G401.6 (cell line): ENCODE measurements around the gene OSBPL6.
"Not testable (repeated sequence)": the region's sequence is repeated elsewhere in the genome, so short reads cannot be mapped to it uniquely, and the experiment has no call there.

Source experiments
- FAIRE-seq: peaks from 2 replicates; lab custom pipeline; 2012; peaks lifted over from hg19 to GRCh38; lab: Jason Lieb, UNC

The OSBPL6 gene

DNA sequence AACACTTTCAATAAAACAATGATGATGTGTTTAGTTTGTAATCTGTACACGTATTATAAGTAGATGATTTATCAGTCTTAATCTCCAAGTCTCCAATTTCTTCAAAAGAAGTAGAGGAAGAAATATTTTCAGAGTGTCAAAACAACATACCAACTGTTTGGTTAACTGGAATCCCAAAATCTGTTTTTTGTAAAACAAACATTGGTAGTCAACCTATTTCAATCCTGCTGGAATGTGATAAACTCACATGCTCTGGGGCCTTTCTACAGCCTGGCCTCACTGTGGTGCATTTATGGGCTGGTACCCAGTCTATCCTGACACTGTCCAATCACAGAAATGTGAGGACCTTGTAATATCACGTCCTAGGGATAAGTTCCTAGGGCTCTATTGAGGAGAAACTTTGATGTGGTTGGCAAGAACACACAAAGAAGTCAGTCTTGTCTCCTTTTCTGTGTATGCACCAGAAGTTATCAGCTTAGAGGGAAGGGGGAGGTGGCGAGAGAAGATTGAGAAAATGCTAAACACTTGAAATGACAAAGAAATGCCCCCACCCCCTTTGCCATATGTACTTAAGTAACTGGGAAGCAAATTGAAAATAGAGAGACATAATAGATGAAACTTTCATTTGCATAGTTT lies 209.5 kb downstream of the OSBPL6 start:
- FAIRE-seq = no peak

DNA sequence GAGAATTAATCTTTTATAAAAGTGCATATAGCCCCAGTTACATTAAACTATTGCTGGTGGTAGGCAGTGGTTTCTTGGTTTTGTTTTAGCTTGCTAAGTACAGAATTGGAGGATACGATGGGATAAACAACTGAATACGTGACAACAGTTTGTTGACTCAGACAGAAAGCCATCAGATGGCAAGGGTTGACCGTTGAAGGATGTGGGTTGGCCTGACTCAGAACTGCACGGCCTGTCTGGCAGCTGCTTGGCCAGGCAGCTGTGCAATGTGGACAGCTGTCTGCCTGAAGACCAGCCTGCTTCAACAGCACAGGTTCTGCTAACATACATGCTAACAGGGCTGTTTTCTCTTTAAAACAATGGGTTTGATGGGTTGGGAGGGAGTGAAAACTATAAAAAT lies 210.1 kb downstream of the OSBPL6 start:
- FAIRE-seq = no peak

DNA sequence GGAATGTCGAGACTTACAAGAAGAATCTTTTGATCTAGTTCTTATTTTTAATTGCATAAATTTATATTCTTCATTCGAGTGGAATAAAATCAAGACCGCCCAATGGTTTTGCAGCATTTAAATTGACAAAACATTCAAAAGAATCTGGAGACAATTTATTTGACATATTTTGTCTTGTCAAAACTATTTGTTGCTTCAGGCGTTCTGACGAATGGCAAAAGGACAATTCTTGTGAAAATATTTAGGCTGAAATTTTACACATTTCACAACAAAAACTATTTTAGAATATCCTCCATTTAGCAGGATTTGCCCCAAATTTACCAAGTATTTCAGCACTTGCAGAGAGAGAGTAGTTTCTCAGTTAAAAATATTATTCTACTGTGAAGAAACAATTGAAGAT lies 214.9 kb downstream of the OSBPL6 start:
- FAIRE-seq = no peak

DNA sequence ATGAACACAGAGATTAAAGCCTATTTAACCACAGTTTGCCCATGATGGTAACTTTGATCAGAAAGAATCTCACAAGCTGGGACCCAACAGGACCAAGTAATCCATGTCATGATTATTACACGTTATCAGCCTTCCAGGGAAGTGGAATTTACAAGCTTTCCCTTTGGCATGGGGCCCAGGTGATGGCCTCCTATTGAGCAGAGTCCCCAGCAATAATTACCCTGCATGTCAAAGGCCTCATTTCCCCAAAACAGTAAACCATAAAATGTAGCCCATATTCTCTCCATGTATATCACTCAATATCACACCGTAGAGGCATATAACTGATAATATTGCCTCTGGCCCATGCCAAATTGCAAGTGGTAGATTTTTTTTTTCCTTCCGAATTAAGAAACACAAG lies 217.7 kb downstream of the OSBPL6 start:
- FAIRE-seq = no peak

DNA sequence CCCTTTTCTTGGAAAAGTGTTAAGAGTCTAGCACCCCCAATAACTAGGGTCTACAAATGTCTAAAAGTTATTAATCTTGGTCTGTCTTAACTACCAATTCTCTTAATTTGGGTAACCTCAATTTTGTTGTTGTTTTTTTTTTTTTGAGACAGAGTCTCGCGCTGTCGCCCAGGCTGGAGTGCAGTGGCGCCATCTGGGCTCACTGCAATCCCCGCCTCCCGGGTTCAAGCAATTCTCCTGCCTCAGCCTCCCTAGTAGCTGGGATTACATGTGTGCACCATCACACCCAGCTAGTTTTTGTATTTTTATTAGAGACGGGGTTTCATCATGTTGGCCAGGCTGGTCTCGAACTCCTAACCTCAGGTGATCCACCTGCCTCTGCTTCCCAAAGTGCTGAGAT lies 218.1 kb downstream of the OSBPL6 start:
- not testable (repeated sequence) for FAIRE-seq

DNA sequence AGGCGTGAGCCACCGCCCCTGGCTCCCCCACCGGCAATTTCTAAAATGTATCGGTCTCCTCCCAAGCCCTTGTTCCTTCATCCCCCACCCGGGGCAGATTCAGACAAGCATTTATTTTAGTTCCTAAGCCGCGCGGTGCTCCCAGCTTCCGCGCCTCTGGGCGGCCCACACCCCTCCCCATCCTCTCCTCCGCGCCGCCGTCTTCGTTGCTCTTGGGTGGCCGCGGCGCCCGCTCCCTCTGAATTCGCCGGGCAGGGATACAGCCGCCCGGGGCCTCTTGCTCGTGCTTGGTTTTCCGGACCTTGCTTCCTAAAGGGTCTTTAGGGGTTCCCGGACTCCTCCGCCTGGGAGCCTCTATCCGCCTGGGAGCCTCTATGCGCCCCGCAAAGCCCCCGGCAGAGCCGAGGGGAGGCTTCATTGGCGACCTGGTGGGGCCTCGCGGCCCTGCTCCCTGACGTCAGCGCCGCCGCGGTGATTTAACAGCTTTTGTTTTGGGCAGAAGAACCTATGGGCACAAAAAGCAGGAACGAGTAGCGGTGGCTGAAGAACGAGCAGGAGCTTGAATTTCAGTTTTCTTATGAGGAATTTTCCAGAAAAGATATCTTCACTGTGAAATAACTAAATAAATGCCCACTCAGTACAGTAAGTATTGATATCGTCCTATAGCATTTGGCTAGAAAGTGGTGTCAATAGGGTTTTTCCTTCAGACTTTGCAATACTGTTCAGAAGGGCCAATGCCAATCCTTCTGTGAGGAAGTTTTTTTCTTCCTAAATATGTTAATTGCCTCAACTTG lies 219.4 kb downstream of the OSBPL6 start:
- FAIRE-seq = peak; percentile 87

DNA sequence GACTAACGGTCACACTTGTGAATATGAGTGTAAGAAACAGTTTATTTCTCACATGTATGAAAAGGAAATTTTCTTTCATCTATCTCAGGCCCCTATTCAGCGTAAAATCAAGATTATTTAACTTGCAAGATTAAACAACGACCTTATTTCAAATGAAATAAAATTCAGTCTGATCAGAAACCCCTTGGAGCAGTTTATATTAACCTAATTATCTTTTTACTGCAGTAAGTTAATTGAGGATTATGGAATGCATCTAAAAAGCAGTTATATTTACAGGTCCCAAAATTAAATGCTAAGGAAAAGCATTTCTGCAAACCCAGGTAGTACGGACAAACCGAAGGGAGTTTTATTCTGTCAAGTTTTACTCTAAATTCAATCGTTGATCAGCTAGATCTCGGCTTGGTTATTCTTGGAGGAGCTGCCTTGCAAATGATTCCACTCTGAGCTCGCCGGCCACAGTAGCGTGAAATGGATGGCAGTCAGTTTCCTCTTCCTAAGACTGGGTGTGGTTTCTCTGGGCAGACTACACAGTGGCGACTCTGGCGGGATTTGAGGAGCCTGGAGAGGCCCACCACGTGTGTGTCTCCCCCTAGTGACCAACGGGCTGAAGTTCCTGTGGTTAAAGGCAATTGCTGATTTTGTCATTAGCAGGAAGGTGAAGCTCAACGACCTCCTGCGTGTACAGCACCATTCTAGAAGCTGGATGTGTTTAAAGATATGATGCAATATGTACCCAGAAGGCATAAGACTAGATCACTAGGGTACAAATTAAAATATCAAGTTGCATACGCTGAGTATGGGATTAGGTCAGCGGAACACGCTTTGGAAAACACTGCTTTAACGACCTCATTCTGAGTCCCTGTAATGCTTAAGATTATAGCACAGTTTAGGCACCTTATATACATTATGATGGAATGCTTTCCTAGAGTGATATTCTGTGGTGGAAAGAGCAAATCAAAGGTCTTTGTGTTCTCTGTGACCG lies 220.2 kb downstream of the OSBPL6 start:
- peak; percentile 94 for FAIRE-seq

DNA sequence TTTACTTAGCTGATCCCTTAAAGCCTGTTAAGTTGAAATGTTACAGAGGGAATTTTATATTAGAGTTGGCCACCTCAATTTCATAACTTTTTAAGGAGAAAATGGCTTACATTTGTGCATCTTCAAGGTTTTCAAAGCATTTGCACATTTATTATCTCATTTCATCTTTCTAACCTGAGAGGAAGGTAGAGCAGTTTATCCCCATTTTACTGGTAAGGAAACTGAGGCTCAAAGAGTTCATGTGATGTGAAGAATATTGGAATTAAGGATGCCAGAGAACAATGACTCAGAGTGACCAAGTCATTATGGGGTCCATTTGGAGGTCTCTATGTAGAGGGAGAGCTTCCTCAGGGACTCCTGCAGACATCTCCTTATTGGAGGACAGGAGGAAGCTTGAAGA lies 221.7 kb downstream of the OSBPL6 start:
- FAIRE-seq = no peak

DNA sequence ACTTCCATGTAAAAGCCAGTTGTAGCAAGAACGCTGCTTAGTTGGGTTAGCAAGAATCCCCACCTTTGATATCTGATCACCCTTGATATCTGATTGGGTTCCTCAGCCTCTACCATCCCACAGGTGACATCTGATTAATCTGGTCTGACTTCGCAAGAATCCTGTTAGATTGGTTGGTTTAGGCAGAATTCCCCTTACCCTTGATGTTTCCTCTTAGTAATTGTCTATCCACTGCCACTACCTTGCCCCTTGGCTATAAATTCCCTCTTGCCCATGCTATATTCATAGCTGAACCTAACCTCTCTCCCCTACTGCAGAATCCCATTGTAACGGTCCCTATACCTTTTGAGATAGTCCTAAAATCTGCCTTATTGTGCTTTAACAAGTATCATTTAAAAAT lies 223.6 kb downstream of the OSBPL6 start:
- FAIRE-seq = no peak

DNA sequence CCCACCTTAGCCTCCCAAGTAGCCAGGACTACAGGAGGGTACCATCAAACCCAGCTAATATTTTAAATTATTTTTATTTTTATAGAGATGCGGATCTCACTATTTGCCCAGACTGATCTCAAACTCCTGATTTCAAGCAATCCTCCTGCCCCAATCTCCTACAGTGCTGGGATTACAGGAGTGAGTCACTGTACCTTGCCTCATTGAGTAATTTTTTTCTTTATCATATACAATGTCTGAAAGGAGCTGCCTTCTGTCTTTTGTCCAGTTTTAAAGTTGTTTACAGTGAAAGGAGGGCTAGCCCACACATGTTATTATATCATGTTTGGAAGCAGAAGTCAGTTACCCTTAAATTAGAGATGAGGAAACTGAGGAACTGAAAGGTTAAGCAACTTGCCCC lies 224.1 kb downstream of the OSBPL6 start:
- FAIRE-seq = no peak

DNA sequence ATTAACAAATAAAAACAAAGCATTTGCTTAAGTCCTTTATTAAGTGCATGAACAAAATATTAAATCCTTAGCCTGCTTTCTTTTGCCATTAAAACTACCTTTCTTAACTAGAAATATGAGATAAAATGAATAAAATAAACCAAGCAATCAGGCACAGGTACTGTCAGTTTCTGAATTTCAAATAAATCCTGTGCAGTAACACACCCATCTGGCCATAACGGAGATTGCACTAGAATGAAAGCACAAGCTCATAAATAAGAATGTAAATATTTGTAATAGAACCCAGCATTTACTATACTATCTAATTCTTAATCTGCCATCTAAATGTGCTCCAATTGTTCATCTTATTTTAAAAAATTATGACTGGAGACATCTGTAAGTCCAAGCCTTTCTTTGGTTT lies 224.8 kb downstream of the OSBPL6 start:
- FAIRE-seq = no peak

DNA sequence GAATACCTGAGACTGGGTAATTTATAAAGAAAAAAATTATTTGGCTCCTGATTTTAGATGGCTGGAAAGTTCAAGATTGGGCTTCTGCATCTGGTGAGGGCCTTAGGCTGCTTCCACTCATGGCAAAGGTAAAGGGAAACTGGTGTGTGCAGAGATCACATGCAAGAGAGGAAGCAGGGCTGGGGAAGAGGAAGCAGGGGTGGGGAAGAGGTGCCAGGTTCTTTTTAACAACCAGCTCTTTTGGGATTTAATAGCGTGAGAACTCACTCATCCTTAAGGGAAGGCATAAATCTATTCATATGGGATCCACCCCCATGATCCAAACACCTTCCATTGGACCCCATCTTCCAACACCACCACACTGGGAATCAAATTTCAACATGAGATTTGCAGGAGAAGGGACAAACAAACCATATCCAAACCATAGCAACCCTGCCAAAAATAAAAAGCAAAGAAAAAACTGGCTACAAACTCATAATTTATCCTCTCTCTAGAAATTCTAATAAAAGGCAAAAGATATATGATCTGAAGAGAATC lies 226.2 kb downstream of the OSBPL6 start:
- no peak for FAIRE-seq

DNA sequence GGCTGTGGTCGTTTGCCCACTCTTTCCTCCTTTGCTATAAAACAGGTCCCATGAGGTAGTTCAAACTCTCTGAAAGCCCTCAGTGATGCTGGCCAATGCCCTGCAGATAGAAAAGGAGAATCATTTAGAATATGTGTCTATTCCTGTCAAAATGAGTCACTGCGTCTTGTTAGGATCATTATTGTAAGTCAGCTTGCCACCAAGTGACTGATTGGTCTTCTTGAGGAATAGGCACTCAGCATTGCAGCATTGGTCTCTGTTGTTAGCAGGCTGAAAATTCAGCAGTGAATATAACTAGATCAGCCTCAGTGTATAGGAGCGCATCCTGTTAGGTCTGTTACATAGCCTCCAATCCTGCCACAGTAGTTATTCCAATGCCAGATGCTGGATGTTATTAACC lies 227.8 kb downstream of the OSBPL6 start:
- FAIRE-seq = no peak

DNA sequence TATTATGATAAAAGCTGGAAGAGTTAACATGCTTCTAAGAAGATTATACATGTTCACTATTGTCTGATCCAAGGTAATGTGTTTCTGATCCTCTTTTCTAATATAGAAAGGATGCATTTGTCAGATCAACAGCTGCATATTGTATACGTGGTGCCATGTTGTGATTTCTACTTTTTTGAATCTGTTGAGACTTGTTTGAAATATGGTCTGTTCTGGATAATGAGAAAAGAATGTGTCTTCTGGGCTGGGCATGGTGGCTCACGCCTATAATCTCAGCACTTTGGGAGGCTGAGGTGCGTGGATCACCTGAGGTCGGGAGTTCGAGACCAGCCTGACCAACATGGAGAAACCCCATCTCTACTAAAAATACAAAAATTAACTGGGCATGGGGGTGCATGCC lies 229.4 kb downstream of the OSBPL6 start:
- not testable (repeated sequence) for FAIRE-seq

DNA sequence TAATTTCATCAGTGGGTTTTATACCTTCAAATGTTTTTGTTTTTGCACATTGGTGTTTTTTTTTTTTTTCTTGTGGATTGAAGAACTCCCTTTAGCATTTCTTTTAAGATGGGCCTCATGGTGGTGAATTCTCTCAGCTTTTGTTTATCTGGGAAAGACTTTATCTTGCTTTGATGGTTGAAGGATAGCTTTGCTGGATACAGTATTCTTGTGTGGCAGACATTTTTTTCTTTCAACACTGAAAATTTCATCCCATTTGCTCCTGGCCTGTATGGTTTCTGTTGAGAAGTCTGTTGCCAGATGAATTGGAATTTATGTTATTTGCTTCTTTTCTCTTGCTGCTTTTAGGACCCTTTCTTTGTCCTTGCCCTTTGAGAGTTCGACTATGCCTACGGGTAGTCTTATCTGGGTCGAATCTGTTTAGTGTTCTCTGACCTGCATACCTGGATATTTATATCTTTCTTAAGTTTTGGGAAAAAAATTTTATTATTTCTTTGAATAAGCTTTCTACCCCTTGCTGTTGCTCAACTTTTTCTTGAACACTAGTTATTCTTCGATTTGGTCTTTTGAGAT lies 231.0 kb downstream of the OSBPL6 start:
- no peak for FAIRE-seq

DNA sequence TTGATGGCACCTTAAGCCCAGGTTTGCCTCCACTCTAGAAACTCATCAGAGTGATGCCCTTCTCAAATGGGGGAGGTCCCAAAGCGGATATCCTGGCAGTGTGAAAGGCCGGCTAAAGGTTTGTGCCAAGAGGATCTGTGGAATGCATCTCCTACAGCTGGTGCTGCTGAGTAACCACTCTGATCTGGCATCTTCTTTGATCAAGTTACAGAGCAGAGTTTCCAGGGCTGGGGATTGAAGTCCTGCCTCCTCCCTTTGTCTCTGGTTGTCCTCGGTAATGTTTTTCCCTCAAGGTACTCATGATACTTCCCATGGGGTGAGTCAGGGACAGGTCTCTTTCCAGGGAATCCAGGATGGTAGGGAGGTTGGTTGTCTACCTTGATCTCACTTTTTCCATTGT lies 232.1 kb downstream of the OSBPL6 start:
- FAIRE-seq = no peak

DNA sequence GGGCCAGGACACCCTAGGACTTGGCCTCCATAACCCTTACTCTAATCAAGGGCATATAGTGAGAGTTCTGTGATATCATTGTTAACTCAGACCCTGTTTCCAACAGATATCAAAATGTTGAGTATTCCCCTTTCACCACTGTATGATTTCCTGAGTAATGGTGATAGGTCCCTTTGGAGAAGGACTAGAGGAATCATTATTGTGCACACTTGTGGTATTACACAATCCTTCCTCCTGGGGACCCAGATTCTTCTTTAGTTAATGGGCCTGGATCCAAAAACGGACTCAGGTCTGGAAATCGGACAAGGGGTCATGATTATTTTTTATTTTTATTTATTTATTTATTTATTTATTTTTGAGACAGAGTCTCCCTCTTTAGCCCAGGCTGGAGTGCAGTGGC lies 233.1 kb downstream of the OSBPL6 start:
- FAIRE-seq = no peak

DNA sequence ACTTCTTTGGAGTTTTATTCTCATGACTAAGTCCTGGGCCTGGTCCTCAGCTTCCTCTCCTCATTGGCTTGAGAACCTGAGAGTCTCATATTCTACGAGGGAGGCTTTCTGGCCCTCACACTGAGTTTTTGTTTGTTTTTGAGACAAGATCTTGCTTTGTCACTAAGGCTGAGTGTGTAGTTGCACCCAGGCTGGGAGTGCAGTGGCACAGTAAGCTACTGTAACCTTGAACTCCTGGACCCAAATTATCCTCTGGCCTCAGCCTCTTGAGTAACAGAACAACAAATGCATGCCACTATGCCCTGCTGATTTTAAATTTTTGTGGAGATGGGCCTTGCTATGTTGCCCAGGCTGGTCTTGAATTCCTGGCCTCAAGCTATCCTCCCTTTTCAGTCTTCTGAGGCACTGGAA lies 234.1 kb downstream of the OSBPL6 start:
- FAIRE-seq = no peak

DNA sequence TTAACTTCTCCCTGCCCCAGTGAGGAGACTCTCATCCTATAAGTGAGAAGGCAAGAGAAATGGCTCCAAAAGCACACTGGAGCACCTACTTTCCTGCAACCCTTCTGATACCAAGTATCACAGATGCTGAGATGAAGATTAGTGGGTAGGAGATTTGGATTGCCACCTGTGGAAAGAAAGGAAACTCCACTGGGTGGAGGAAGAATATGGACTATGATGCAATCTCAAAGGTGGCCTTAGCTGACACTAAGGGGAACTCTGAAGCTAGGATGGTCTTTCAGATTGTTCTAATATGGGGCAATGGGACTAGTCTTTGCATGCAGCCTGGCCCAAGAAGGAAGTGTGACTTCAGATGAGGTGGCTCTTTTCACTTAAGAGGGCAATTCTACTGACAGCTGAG lies 235.0 kb downstream of the OSBPL6 start:
- no peak for FAIRE-seq

DNA sequence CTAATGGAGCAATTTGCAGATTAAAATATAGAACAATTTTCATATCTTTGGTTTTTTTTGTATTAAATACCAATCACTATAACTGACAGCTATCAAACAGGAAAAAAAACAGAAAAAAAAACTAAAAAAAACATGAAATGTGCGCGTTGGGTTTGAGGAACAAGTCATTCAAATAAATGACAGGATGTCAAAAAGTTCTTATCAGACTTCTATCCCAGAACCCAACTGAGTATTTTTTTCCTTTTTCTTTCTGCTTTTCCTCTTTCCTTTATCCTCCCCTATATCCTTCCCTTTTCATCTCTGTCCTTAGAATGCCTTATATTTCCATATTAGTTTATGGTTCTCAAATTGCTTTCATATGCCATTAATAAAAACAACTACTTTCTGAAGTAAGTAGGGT lies 242.3 kb downstream of the OSBPL6 start:
- no peak for FAIRE-seq

DNA sequence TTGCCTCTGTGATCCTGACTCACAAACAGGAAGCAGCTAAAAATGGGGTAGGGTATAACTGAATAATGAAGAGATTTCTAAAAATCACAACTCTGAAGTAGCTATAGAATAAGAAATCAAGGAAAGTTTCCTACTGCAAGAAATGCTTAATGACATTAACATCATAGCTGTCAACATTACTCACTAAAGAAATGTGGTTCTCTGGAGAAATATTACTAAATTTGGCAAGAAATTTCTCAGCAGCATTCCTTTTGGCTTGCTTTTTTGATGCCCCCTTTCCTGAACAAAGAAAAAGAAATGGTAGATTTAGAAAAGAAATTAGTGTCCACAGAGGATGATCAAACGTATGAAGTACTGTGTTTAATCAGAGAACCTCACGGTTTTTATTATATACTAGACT lies 247.1 kb downstream of the OSBPL6 start:
- FAIRE-seq = no peak

DNA sequence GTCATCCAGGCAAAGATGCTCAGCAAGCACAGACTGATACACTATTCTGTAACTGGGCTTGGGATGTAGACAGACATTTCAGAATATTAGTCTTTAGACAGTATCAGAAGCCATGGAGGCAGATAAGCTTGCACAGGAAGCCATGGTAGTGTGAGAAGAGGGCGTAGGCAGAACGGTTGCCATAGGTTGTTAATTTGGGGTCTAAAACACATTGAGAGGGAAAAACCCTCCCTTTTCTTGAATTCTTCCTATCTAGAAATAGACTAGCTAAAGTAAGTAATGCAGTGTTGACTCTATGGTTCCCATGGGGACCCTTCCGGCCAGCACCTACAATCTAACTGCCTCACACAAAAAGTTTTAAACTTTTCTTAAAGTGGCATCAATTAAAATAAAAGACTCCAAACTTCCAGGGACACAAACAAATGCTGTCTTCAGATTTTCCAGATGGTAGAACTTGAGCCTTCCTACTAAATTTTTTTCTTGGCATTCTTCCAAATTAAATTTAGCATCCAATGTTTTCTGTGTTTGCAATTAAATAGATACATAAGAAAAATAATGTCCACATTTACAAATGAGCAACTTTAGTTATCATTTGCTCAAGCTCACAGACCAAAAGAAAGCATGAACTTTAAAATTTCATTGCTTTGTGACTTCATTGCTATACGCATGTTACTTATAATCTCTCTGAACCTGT lies 254.8 kb downstream of the OSBPL6 start:
- FAIRE-seq = no peak
